LNCaP clone FGC (cell line): Measurements from ENCODE around the gene PLCG2.

Experiments
- DNase-seq: peaks from one replicate; pipeline ENCODE4 v3.0.0-alpha.2; 2011; ENCODE audit warnings: low read depth
- H3K4me3 ChIP-seq: 2 replicates; pipeline ENCODE4 v1.5.1; 2011; ENCODE audit warnings: mild to moderate bottlenecking, low read depth, low read length, control low read depth
- CTCF ChIP-seq: IDR thresholded peaks from 2 replicates; pipeline ENCODE4 v1.5.1; 2012; ENCODE audit warnings: mild to moderate bottlenecking; ENCODE audit not compliant: control insufficient read depth, insufficient read depth; ENCODE audit errors: extremely low read depth

Gene PLCG2

GRCh38 chr16:81863630-81864352 is 84.7 kb downstream of the PLCG2 start:
- no peak for DNase-seq
- H3K4me3 ChIP-seq, result no peak overlapping the region
- TF ChIP-seq CTCF, result no peak

- H3K4me3 ChIP-seq, result no peak overlapping the region
- no peak for DNase-seq
- no peak for TF ChIP-seq CTCF
Observed at GRCh38 chr16:81864646-81865382, 85.7 kb downstream of the PLCG2 start.

- no peak for DNase-seq
- H3K4me3 ChIP-seq, result no peak overlapping the region
- no peak for TF ChIP-seq CTCF
Observed at GRCh38 chr16:81866820-81867440, 87.8 kb downstream of the PLCG2 start.

- no peak for DNase-seq
- no peak overlapping the region for H3K4me3 ChIP-seq
- TF ChIP-seq CTCF, result no peak
Observed at GRCh38 chr16:81868057-81868748, 89.1 kb downstream of the PLCG2 start.

GRCh38 chr16:81869326-81869725 is 90.2 kb downstream of the PLCG2 start:
- TF ChIP-seq CTCF, result no peak
- no peak overlapping the region for H3K4me3 ChIP-seq
- no peak for DNase-seq

- H3K4me3 ChIP-seq, result no peak overlapping the region
- DNase-seq, result no peak
- no peak for TF ChIP-seq CTCF
Observed at GRCh38 chr16:81873206-81873605, 94.1 kb downstream of the PLCG2 start.
